GM20000 (cell line): ENCODE results near the gene FRMPD4.

Source experiments
- DNase-seq: peaks from one replicate; pipeline ENCODE4 v3.0.0; 2012; ENCODE audit warnings: low spot score
- TF ChIP-seq, protein P1 (sequence below): IDR thresholded peaks from 2 replicates; pipeline ENCODE4 v1.5.1; 2012; ENCODE audit warnings: mild to moderate bottlenecking, control low read depth; ENCODE audit errors: extremely low read depth, missing control alignments

Gene FRMPD4

GRCh38 chrX:12421918-12422317 is 283.6 kb downstream of the FRMPD4 start:
- no peak for DNase-seq
- TF ChIP-seq, protein P1, sequence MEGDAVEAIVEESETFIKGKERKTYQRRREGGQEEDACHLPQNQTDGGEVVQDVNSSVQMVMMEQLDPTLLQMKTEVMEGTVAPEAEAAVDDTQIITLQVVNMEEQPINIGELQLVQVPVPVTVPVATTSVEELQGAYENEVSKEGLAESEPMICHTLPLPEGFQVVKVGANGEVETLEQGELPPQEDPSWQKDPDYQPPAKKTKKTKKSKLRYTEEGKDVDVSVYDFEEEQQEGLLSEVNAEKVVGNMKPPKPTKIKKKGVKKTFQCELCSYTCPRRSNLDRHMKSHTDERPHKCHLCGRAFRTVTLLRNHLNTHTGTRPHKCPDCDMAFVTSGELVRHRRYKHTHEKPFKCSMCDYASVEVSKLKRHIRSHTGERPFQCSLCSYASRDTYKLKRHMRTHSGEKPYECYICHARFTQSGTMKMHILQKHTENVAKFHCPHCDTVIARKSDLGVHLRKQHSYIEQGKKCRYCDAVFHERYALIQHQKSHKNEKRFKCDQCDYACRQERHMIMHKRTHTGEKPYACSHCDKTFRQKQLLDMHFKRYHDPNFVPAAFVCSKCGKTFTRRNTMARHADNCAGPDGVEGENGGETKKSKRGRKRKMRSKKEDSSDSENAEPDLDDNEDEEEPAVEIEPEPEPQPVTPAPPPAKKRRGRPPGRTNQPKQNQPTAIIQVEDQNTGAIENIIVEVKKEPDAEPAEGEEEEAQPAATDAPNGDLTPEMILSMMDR: no peak

DNA sequence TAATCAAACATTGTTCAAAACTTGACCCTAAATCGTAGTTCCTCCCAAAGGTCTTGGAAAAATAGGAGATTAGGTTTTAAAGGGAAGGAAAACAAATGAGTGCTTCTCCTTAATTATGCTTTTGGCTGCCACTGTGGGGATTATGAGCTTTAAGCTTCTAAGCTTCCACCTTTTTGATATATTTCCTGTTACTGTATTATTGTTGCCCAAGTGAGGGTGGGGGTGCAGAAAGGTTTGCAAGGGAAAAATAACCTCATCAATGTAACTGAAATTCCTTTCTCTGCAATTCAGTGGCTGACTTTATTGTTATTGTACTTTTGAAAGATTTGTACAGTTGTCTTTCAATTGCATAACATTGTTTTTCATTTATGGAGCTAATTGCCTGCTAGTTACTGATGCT is 285.1 kb downstream of the FRMPD4 start:
- TF ChIP-seq, protein P1: no peak
- DNase-seq: no peak

- TF ChIP-seq, protein P1: no peak
- DNase-seq: no peak
These were observed 287.2 kb downstream of the FRMPD4 start for GRCh38 chrX:12425496-12425895.

DNA sequence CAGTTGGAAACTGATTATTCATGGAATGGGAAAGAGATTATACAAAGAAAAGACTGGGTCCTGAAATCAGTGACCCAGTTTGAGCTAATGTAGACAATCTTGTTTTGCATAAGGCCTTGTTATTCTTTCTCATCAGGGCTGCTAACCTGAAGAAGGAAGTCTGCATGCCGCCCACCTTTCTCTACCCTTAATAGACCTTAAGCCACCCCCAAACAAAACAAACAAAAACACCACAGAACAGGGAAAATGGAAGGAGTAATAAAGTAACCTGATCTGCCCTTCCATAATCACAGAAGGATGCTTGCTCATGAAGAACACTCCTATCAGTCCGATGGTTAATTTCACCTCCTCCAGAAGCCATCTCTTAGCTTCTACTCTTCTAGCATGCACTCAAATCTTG is 288.1 kb downstream of the FRMPD4 start:
- TF ChIP-seq, protein P1: no peak
- no peak for DNase-seq

DNA sequence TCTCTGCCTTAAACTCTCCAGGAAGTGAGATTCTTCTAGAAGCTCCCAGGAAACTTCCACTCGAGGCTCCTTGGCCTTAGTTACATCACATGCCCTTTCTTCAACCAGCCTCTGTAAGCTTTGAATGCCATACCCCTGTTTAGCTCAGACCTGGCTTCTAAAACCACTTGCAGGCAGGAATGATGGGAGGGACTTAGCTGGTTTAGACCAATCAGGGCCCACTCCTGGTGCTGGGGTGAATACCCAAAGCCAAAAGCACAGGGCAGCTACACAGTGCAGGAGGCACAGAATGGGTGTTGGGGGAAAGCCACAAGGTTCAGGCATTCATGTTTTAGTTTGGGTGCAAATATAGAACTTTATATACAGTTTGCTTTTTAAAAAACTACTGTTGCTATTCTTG is 296.2 kb downstream of the FRMPD4 start:
- TF ChIP-seq, protein P1: no peak
- DNase-seq: no peak

- TF ChIP-seq, protein P1: no peak
- no peak for DNase-seq
These were observed 301.1 kb downstream of the FRMPD4 start for GRCh38 chrX:12439416-12439815.

GRCh38 chrX:12440246-12440645 is 302.0 kb downstream of the FRMPD4 start:
- no peak for DNase-seq
- TF ChIP-seq, protein P1: no peak
